8988T (cell line): ENCODE data around the gene NTS.

Experiments
- DNase-seq: peaks from one replicate; pipeline ENCODE4 v3.0.0; 2011

The NTS gene

GRCh38 chr12:85927166-85927565 lies 53.1 kb downstream of the NTS start:
- DNase-seq, result no peak
